OCI-LY3 (cell line): Measurements from ENCODE around the gene SRC.
A peak's percentile ranks its signal among the peaks of the same experiment; 100 is the strongest.

ENCODE experiments used
- H2AFZ ChIP-seq: fragments of 200-600, 300-600 bp; shearing (Covaris generic); 2 replicates; pipeline ENCODE4 v1.6.0; 2014; ENCODE audit warnings: antibody characterized with exemption, low read depth, low read length
- H3K27ac ChIP-seq: fragments of 200-600, 300-600 bp; sonication (generic); 2 replicates; pipeline ENCODE4 v1.5.1; 2014; ENCODE audit warnings: mild to moderate bottlenecking, low read length, moderate library complexity, mixed read lengths
- H3K27me3 ChIP-seq: fragments of 200-600, 300-600 bp; sonication (generic); 2 replicates; pipeline ENCODE4 v1.6.1; 2014; ENCODE audit warnings: low read depth, low read length, mixed read lengths
- H3K36me3 ChIP-seq: fragments of 200-600, 300-600 bp; sonication (generic); replicated peaks from 2 replicates; pipeline ENCODE3; 2014; ENCODE audit warnings: low read depth, low read length, mixed read lengths
- H3K4me1 ChIP-seq: fragments of 300-600, 200-600 bp; sonication (generic); 2 replicates; pipeline ENCODE4 v1.6.1; 2014; ENCODE audit warnings: low read length, mixed read lengths
- H3K4me2 ChIP-seq: fragments of 200-600, 300-600 bp; sonication (generic); 2 replicates; pipeline ENCODE4 v1.6.1; 2014; ENCODE audit warnings: low read length, mixed read lengths
- H3K4me3 ChIP-seq: fragments of 300-600, 200-600 bp; sonication (generic); 2 replicates; pipeline ENCODE4 v1.5.1; 2014; ENCODE audit warnings: antibody characterized with exemption, mild to moderate bottlenecking, low read length, moderate library complexity
- H3K79me2 ChIP-seq: fragments of 300-600, 200-600 bp; shearing (Covaris generic); 2 replicates; pipeline ENCODE4 v1.6.1; 2014; ENCODE audit warnings: mild to moderate bottlenecking, low read length, mixed read lengths
- H3K9ac ChIP-seq: fragments of 300-600, 200-600 bp; shearing (Covaris generic); 2 replicates; pipeline ENCODE4 v1.6.0; 2014; ENCODE audit warnings: mild to moderate bottlenecking, low read length, moderate library complexity
- H3K9me3 ChIP-seq: fragments of 200-600, 300-600 bp; shearing (Covaris generic); 2 replicates; pipeline ENCODE4 v1.6.1; 2014; ENCODE audit warnings: low read length, mixed read lengths; ENCODE audit not compliant: insufficient read depth
- H4K20me1 ChIP-seq: fragments of 200-600, 300-600 bp; sonication (generic); 2 replicates; pipeline ENCODE4 v1.6.1; 2016; ENCODE audit warnings: low read length, mixed read lengths; ENCODE audit not compliant: insufficient read depth
- EZH2phosphoT487 ChIP-seq: fragments of 200-600 bp; shearing (Covaris generic); IDR thresholded peaks from 2 replicates; pipeline ENCODE4 v1.6.1; 2018; ENCODE audit warnings: antibody characterized with exemption, mixed run types, low read depth
- TF ChIP-seq, protein P1 (sequence below): fragments of 200-600, 300-600 bp; sonication (generic); IDR thresholded peaks from 2 replicates; pipeline ENCODE4 v1.5.1; 2014; ENCODE audit warnings: antibody characterized with exemption, low read length, low read depth

Gene SRC

DNA sequence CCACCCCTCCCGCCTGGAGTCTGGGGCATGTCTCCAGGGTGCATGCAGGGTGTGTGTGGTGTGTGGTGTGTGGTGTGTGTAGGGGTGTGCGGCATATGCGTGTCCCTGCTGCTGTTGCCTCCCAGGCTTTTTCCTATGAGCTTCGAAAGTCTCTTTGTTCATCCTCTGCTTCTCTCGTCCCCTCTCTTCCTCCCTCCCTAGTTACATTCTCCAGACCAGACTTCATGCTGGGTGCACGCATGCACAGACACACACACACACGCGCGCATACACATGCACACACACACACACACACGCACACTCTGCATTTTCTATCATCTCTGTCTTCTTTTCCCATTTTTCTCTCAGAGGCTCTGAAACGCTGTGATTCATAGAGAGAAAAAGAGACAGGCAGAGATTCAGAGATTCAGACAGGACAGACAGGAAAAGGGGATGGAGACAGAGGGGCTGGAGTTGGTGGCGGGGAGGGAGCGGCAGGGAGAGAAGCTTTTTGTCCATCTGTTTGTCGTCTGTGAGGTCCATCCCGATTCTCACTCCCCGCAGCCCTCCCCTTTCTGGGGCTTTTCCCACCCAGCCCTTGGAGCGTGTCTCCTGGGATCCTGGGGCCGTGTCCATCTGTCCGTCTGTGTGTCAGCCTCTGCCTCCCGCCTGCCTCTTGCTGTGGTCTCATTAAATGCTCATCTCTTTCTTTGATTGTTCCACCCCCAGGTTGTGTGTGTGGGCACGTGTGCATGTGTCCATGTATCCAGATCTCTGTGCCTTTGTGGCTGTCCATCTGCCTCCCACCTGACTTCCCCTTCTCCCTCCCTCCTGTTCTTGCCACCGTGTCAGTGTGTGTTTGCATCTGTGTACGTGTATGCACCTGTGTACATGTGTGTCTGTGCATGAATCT is 62.6 kb downstream of the SRC start:
- Histone ChIP-seq H3K4me3 (peak overlapping the region; percentile 58), H3K27ac (no peak overlapping the region), H3K27me3 (peaks cover 36% of the 10 kb centered on the region), H3K9ac (no peak overlapping the region), H3K4me1 (peaks cover 56% of the 10 kb centered on the region), H4K20me1 (no peaks in the 10 kb centered on the region), H2AFZ (no peak overlapping the region), H3K79me2 (no peaks in the 10 kb centered on the region), H3K4me2 (peak overlapping the region; percentile 80), H3K9me3 (no peaks in the 10 kb centered on the region), H3K36me3 (peaks cover 15% of the 10 kb centered on the region)
- TF ChIP-seq, protein P1, sequence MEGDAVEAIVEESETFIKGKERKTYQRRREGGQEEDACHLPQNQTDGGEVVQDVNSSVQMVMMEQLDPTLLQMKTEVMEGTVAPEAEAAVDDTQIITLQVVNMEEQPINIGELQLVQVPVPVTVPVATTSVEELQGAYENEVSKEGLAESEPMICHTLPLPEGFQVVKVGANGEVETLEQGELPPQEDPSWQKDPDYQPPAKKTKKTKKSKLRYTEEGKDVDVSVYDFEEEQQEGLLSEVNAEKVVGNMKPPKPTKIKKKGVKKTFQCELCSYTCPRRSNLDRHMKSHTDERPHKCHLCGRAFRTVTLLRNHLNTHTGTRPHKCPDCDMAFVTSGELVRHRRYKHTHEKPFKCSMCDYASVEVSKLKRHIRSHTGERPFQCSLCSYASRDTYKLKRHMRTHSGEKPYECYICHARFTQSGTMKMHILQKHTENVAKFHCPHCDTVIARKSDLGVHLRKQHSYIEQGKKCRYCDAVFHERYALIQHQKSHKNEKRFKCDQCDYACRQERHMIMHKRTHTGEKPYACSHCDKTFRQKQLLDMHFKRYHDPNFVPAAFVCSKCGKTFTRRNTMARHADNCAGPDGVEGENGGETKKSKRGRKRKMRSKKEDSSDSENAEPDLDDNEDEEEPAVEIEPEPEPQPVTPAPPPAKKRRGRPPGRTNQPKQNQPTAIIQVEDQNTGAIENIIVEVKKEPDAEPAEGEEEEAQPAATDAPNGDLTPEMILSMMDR: no peak
- TF ChIP-seq EZH2phosphoT487: no peak

DNA sequence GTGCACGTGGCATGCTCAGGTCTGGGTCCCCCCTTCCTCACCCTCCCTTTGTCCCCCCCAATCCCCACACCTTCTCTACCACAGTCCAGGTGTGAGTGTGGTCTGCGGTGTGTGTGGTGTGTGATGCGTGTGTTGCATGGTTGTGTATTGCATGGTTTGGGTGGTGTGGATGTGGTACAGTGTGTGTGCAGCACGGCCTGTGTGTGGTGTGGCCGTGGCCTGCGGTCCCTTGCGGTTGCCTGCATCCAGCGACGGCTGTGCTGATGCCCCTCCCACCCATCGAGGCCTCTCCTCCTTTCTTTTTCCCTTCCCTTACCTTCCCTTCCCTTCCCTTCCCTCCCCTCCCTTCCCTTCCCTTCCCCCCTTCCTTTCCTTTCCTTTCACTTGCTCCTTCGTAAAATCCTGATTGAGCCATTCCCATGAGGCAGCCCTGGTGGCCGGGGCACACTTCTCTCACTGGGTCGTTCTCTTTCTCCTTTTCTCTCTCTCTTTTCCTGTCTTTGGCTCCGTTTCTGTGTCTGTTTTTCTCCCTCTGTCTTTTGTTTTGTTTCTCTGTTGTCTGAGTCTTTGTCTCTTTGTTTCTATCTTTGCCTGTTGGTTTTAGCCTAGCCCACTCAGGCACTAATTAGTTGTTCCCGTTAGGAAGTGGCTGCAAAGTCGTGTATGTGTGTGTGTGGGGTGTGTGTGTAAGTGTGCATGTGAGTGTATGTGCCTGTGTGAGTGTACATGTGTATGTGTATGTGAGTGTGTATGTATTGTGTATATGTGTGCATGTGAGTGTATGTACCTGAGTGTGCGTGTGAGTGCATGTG is 65.7 kb downstream of the SRC start:
- peak overlapping the region; percentile 73 for H3K4me3 ChIP-seq
- TF ChIP-seq EZH2phosphoT487: no peak
- TF ChIP-seq, protein P1: no peak
- H3K4me1 ChIP-seq: peaks cover 50% of the 10 kb centered on the region
- H3K9ac ChIP-seq: peak overlapping the region; percentile 44; the same call in 1 of the 2 replicates
- no peaks in the 10 kb centered on the region for H3K79me2 ChIP-seq
- 0 out of 2 replicates have a peak overlapping the region, but pooled peaks have one; percentile 32 for H2AFZ ChIP-seq
- H3K27me3 ChIP-seq: peaks cover 36% of the 10 kb centered on the region
- no peaks in the 10 kb centered on the region for H4K20me1 ChIP-seq
- H3K9me3 ChIP-seq: no peaks in the 10 kb centered on the region
- H3K27ac ChIP-seq: no peak overlapping the region
- peak overlapping the region; percentile 88 for H3K4me2 ChIP-seq
- H3K36me3 ChIP-seq: no peaks in the 10 kb centered on the region

DNA sequence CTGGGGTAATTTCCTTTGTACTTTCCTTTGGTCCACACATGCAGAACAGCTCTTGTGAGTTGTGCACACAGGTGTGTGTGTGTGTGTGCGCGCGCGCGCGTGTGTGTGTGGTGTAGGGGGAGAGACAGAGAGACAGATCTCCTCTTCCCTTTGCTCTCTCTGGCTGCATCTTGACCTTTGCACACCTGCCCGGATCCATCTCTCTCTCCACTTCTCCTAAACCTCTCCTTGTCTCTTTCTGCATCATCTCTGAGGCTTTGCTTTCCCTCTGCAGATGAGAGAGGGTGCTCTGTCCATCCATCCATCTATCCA is 67.0 kb downstream of the SRC start:
- no peak overlapping the region for H3K27ac ChIP-seq
- H3K9me3 ChIP-seq: no peaks in the 10 kb centered on the region
- peak overlapping the region; percentile 73 for H3K4me3 ChIP-seq
- H3K4me1 ChIP-seq: peaks cover 39% of the 10 kb centered on the region
- peaks cover 29% of the 10 kb centered on the region for H3K27me3 ChIP-seq
- H3K4me2 ChIP-seq: peak overlapping the region; percentile 88
- no peaks in the 10 kb centered on the region for H4K20me1 ChIP-seq
- H2AFZ ChIP-seq: no peak overlapping the region
- no peak for TF ChIP-seq EZH2phosphoT487
- TF ChIP-seq, protein P1: no peak
- H3K9ac ChIP-seq: no peak overlapping the region
- no peaks in the 10 kb centered on the region for H3K36me3 ChIP-seq
- H3K79me2 ChIP-seq: no peaks in the 10 kb centered on the region

DNA sequence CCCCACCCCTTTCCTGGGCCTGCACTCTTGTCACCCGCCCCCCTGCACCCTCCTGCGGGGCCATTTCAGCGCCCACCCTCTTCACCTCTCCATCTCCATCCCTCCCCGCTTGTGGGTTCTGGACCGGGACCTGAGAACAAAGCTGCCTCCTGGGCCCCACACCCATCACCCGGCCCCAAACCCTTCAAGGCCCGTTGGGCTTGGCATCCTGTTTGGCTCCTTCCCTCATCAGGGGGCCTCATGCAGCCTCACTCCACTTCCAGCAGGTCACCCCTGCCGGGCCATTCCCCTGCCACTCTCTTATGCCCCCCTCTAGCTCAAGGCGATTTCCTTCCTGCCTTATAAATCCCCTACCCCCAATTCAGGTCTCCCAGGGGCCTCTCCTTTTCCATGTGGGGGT is 67.4 kb downstream of the SRC start:
- TF ChIP-seq, protein P1: no peak
- TF ChIP-seq EZH2phosphoT487: no peak
- Histone ChIP-seq H3K9me3 (no peaks in the 10 kb centered on the region), H2AFZ (no peak overlapping the region), H3K36me3 (no peaks in the 10 kb centered on the region), H3K4me1 (peaks cover 36% of the 10 kb centered on the region), H3K4me2 (no peak overlapping the region), H4K20me1 (no peaks in the 10 kb centered on the region), H3K9ac (no peak overlapping the region), H3K27me3 (peaks cover 27% of the 10 kb centered on the region), H3K4me3 (no peak overlapping the region), H3K79me2 (no peaks in the 10 kb centered on the region), H3K27ac (no peak overlapping the region)
